A549 (cell line): Measurements from ENCODE around the gene CPTP. TPM values are rescaled to one million over a fixed set of nuclear protein-coding genes. Genes with fewer than 3 reads are reported as not detected.

ENCODE experiments used
- ATAC-seq, 2 experiments: fragments of 200-7000 bp in 1 of 2; fragments of >200 bp in 1 of 2; cut with Nextera tagmentation in 1 of 2; cut with Tn5 transposase in 1 of 2; 3 replicates each; pipeline versions ENCODE4 v1.8.0 to v1.9.1; 2018 to 2020; ENCODE audit warnings: mild to moderate bottlenecking in 1 of 2, moderate library complexity in 1 of 2
- CTCF ChIA-PET: fragments of 300-600 bp; sonication (Branson Sonifier 250); formaldehyde crosslinking; extraction: SDS; loops from one replicate; lab custom pipeline; 2021; ENCODE audit warnings: antibody characterized with exemption, inconsistent platforms; lab: Yijun Ruan, JAX
- POLR2A ChIA-PET: fragments of 350-600 bp; formaldehyde crosslinking; extraction: SDS; loops from one replicate; lab custom pipeline; 2021; ENCODE audit warnings: antibody characterized with exemption, inconsistent platforms; lab: Yijun Ruan, JAX
- DNase-seq, 2 experiments: peaks; one replicate each; pipeline versions ENCODE4 v3.0.0 to v3.0.0-alpha.2; 2011 to 2016; ENCODE audit warnings: low read depth in 1 of 2, low spot score in 1 of 2
- FAIRE-seq: peaks from 2 replicates; lab custom pipeline; 2011; peaks lifted over from hg19 to GRCh38; lab: Jason Lieb, UNC
- H3K27ac ChIP-seq, 2 experiments: fragments of >200 bp; sonication (Bioruptor Twin); formaldehyde crosslinking; 3 replicates each; pipeline ENCODE4 v1.5.1; 2016 to 2017
- H3K4me1 ChIP-seq: fragments of >200 bp; sonication (Bioruptor Twin); formaldehyde crosslinking; 3 replicates; pipeline ENCODE4 v1.6.1; 2016
- H3K4me2 ChIP-seq: fragments of >200 bp; sonication (Bioruptor Twin); formaldehyde crosslinking; 3 replicates; pipeline ENCODE4 v1.6.1; 2016
- H3K4me3 ChIP-seq: fragments of >200 bp; sonication (Bioruptor Twin); formaldehyde crosslinking; 3 replicates; pipeline ENCODE4 v1.5.1; 2016
- H3K9me3 ChIP-seq: fragments of >200 bp; sonication (Bioruptor Twin); formaldehyde crosslinking; 3 replicates; pipeline ENCODE4 v1.6.1; 2016
- CEBPB ChIP-seq, 2 experiments: fragments of >200 bp in 1 of 2; sonication (Bioruptor Twin) in 1 of 2; formaldehyde crosslinking in 1 of 2; IDR thresholded peaks; 2 replicates each; pipeline ENCODE4 v1.6.1; 2012 to 2016
- CHD2 ChIP-seq: fragments of 150-350 bp; IDR thresholded peaks from 2 replicates; pipeline ENCODE4 v1.6.1; 2014; ENCODE audit warnings: low read length; ENCODE audit not compliant: partially characterized antibody
- EHF ChIP-seq: fragments of 250-450 bp; sonication (Bioruptor Pico); IDR thresholded peaks from 2 replicates; pipeline ENCODE4 v1.5.0; 2020; ENCODE audit warnings: mild to moderate bottlenecking
- EHMT2 ChIP-seq: fragments of 200-600 bp; sonication (generic); IDR thresholded peaks from 2 replicates; pipeline ENCODE4 v1.6.1; 2016; ENCODE audit warnings: antibody characterized with exemption, low read depth, mild to moderate bottlenecking, moderate library complexity
- EP300 ChIP-seq, 2 experiments: fragments of >200 bp; sonication (Bioruptor Twin); formaldehyde crosslinking; IDR thresholded peaks; 2 replicates in 1 of 2; 3 replicates in 1 of 2; pipeline ENCODE4 v1.6.1; 2016 to 2017
- ESRRA ChIP-seq: fragments of 150-350 bp; IDR thresholded peaks from 2 replicates; pipeline ENCODE4 v1.6.1; 2014; ENCODE audit warnings: mild to moderate bottlenecking, low read length, borderline replicate concordance
- FOSL2 ChIP-seq, 2 experiments: fragments of 450-650 bp in 1 of 2; fragments of >200 bp in 1 of 2; sonication (Bioruptor Twin) in 1 of 2; formaldehyde crosslinking; IDR thresholded peaks; 2 replicates each; pipeline versions ENCODE4 v1.5.0 to v1.6.1; 2016 to 2020; ENCODE audit warnings: mild to moderate bottlenecking in 1 of 2, moderate library complexity in 1 of 2
- GATA3 ChIP-seq: IDR thresholded peaks from 2 replicates; pipeline ENCODE4 v1.6.1; 2012; ENCODE audit warnings: borderline replicate concordance
- HOXB13 ChIP-seq: fragments of 250-450 bp; sonication (Bioruptor Pico); IDR thresholded peaks from 2 replicates; pipeline ENCODE4 v1.5.0; 2020; ENCODE audit warnings: low read depth, mild to moderate bottlenecking, moderate library complexity
- JUNB ChIP-seq: fragments of >200 bp; sonication (Bioruptor Twin); formaldehyde crosslinking; IDR thresholded peaks from 2 replicates; pipeline ENCODE4 v1.6.1; 2016
- KDM5A ChIP-seq: fragments of 200-600 bp; sonication (generic); IDR thresholded peaks from 2 replicates; pipeline ENCODE4 v1.6.1; 2016; ENCODE audit warnings: antibody characterized with exemption, mild to moderate bottlenecking
- MAZ ChIP-seq: fragments of 150-350 bp; IDR thresholded peaks from 2 replicates; pipeline ENCODE4 v1.6.1; 2014; ENCODE audit warnings: antibody characterized with exemption, low read depth, low read length, borderline replicate concordance
- NFE2L2 ChIP-seq: fragments of 150-350 bp; conservative IDR thresholded peaks from 2 replicates; pipeline ENCODE4 v1.6.1; 2014; ENCODE audit warnings: low read length
- NR3C1 ChIP-seq: fragments of >200 bp; sonication (Bioruptor Twin); formaldehyde crosslinking; IDR thresholded peaks from 3 replicates; pipeline ENCODE4 v1.6.1; 2017
- PHF8 ChIP-seq: fragments of 200-600 bp; sonication (generic); IDR thresholded peaks from 2 replicates; pipeline ENCODE4 v1.6.1; 2016; ENCODE audit warnings: low read depth, mild to moderate bottlenecking, antibody characterized with exemption, moderate library complexity, borderline replicate concordance
- POLR2AphosphoS2 ChIP-seq: conservative IDR thresholded peaks from 2 replicates; pipeline ENCODE4 v1.6.1; 2012; ENCODE audit warnings: low read length, improper control_type of control experiment, inconsistent platforms
- RARB ChIP-seq: fragments of 250-450 bp; sonication (Bioruptor Pico); IDR thresholded peaks from 2 replicates; pipeline ENCODE4 v1.8.0; 2021; ENCODE audit warnings: mild to moderate bottlenecking, moderate library complexity
- REST ChIP-seq: fragments of 200-600 bp; sonication (generic); IDR thresholded peaks from 2 replicates; pipeline ENCODE4 v1.6.1; 2016; ENCODE audit warnings: antibody characterized with exemption, mild to moderate bottlenecking, moderate library complexity
- TFCP2L1 ChIP-seq: fragments of 250-450 bp; sonication (Bioruptor Pico); IDR thresholded peaks from 2 replicates; pipeline ENCODE4 v1.5.0; 2021; ENCODE audit warnings: mild to moderate bottlenecking
- TP53 ChIP-seq: fragments of 250-450 bp; sonication (Bioruptor Pico); IDR thresholded peaks from 2 replicates; pipeline ENCODE4 v1.5.0; 2021; ENCODE audit warnings: mild to moderate bottlenecking, moderate library complexity
- ZFP36 ChIP-seq: fragments of 450-650 bp; IDR thresholded peaks from 2 replicates; pipeline ENCODE4 v1.6.1; 2014; ENCODE audit warnings: borderline replicate concordance; ENCODE audit not compliant: partially characterized antibody
- ZNF302 ChIP-seq: fragments of 250-450 bp; sonication (Bioruptor Pico); IDR thresholded peaks from 2 replicates; pipeline ENCODE4 v1.9.0; 2021; ENCODE audit warnings: inconsistent platforms, mild to moderate bottlenecking, moderate library complexity
- ZSCAN20 ChIP-seq: fragments of 250-450 bp; sonication (Bioruptor Pico); IDR thresholded peaks from 2 replicates; pipeline ENCODE4 v1.8.0; 2022; ENCODE audit warnings: mild to moderate bottlenecking, moderate library complexity
- WGBS: methylation state at CpG from one replicate; pipeline ENCODE4 v1.1.6; 2017; ENCODE audit errors: missing lambda C conversion rate; 5-methylcytosine and 5-hydroxymethylcytosine counted together
- polyA plus RNA-seq, 4 experiments: library from polyadenylated mRNA; depleted of rRNA in 3 of 4; stranded (reverse); fragments of >200 nt; fragmentation: RNase III in 1 of 4; extraction: RNeasy Plus Mini Kit Qiagen cat#74134 plus additional on column Dnase treatment in 1 of 4; gene quantifications; 2 replicates in 3 of 4; 3 replicates in 1 of 4; pipeline ENCODE4 v1.2.3, GENCODE V29; 2011 to 2017
- TF ChIP-seq, protein P1 (sequence below): fragments of 250-450 bp; sonication (Bioruptor Pico); IDR thresholded peaks from 2 replicates; pipeline ENCODE4 v1.5.0; 2020; ENCODE audit warnings: low read depth, mild to moderate bottlenecking, moderate library complexity
- TF ChIP-seq, protein P2 (sequence below): fragments of >200 bp; sonication (Bioruptor Twin); formaldehyde crosslinking; IDR thresholded peaks from 2 replicates; pipeline ENCODE4 v1.6.1; 2016

CPTP gene
- polyA plus RNA-seq, 2 of the 4 experiments (the other 2 are of a cell fraction): 4.3 to 11.9 TPM

GRCh38 chr1:1282998-1283397 lies 41.6 kb upstream of the CPTP start:
- TF ChIP-seq ZSCAN20 (CRISPR knock-in tag): no peak
- TF ChIP-seq KDM5A: no peak
- TF ChIP-seq JUNB: no peak
- TF ChIP-seq, protein P1, sequence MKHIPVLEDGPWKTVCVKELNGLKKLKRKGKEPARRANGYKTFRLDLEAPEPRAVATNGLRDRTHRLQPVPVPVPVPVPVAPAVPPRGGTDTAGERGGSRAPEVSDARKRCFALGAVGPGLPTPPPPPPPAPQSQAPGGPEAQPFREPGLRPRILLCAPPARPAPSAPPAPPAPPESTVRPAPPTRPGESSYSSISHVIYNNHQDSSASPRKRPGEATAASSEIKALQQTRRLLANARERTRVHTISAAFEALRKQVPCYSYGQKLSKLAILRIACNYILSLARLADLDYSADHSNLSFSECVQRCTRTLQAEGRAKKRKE (CRISPR knock-in tag): no peak
- no peak for TF ChIP-seq EHMT2
- no peak for TF ChIP-seq HOXB13
- no peak overlapping the region for H3K27ac ChIP-seq
- no peaks in the 10 kb centered on the region for H3K9me3 ChIP-seq
- no peak for FAIRE-seq
- peaks cover 8% of the 10 kb centered on the region; the same call in 2 of the 3 replicates for H3K4me1 ChIP-seq
- no peak for DNase-seq
- H3K4me3 ChIP-seq: no peak overlapping the region
- WGBS: 93% methylated on average over 10 of the region's 14 CpGs
- no peak overlapping the region for H3K4me2 ChIP-seq
- POLR2A ChIA-PET: no interaction called here
- CTCF ChIA-PET: interaction anchor here (3.3 kb wide), 1 partner anchor 161 kb away, joined by 15 read pairs; no protein-coding TSS in a partner anchor
- no peak for ATAC-seq

DNA sequence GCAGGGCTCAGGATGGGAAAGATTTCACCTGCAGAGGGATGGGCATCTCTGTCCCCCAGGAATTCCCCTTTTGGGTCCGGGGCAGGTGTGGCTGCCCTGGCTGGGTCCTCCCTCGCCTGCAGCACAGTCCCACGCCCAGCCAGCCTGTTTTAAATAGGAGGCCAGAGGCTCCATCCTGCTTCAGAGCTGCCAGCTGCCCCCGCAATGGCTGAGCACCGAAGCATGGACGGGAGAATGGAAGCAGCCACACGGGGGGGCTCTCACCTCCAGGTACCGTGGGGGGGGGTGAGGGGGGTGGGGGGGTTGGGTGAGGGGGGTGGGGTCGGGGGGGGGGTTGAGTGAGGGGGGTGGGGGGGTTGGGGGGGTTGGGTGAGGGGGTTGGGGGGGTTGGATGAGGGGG lies 40.8 kb upstream of the CPTP start:
- peak in 1 of 2 experiments; percentile 76 for DNase-seq
- FAIRE-seq: no peak

More for the DNA sequence above, 40.8 kb upstream of the CPTP start:
- POLR2A ChIA-PET: no interaction called here
- CTCF ChIA-PET: interaction anchor here (3.3 kb wide), 1 partner anchor 161 kb away, joined by 15 read pairs; no protein-coding TSS in a partner anchor
- TF ChIP-seq REST (no peak), EP300 (IDR thresholded peaks at IDR 0.05) (no peak), MAZ (no peak), ZFP36 (no peak), NR3C1 (no peak), TFCP2L1 (no peak), ESRRA (no peak), NFE2L2 (no peak), FOSL2 (IDR thresholded peaks at IDR 0.05) (no peak), FOSL2 (CRISPR knock-in tag; IDR thresholded peaks at IDR 0.05) (no peak), EHF (CRISPR knock-in tag) (no peak), CEBPB (IDR thresholded peaks at IDR 0.05) (no peak), CHD2 (no peak), PHF8 (no peak), TP53 (CRISPR knock-in tag) (no peak), GATA3 (no peak), ZNF302 (CRISPR knock-in tag) (no peak), RARB (no peak), POLR2AphosphoS2 (no peak)
- TF ChIP-seq, protein P2, sequence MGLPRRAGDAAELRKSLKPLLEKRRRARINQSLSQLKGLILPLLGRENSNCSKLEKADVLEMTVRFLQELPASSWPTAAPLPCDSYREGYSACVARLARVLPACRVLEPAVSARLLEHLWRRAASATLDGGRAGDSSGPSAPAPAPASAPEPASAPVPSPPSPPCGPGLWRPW: no peak
- TF ChIP-seq, protein P1 (CRISPR knock-in tag): no peak
- Histone ChIP-seq H3K4me1 (peaks cover 8% of the 10 kb centered on the region; the same call in 2 of the 3 replicates), H3K4me2 (no peak overlapping the region), H3K4me3 (no peak overlapping the region), H3K27ac (no peak overlapping the region), H3K9me3 (no peaks in the 10 kb centered on the region)
- peak in 1 of 2 experiments; percentile 37; a peak in 4 of 6 replicates for ATAC-seq
- WGBS: 0% methylated on average over 1 of the region's 9 CpGs
